ENCODE data around the gene CDC42. TPM values are rescaled to one million over a fixed set of nuclear protein-coding genes. Genes with fewer than 3 reads are reported as not detected.
"Not testable (repeated sequence)": the region's sequence is repeated elsewhere in the genome, so short reads cannot be mapped to it uniquely, and the experiment has no call there.

CDC42 gene
- total RNA-seq = 100 to 1,000 TPM in 3 of 6 experiments, 10 to 100 TPM in 3; 74.4 to 128 (median 95.9) TPM
- long read RNA-seq, partial matches to known transcripts = 3 of 9 reads
- long read RNA-seq, other reads (novel, unspliced or antisense) = 5 of 9 reads

DNA sequence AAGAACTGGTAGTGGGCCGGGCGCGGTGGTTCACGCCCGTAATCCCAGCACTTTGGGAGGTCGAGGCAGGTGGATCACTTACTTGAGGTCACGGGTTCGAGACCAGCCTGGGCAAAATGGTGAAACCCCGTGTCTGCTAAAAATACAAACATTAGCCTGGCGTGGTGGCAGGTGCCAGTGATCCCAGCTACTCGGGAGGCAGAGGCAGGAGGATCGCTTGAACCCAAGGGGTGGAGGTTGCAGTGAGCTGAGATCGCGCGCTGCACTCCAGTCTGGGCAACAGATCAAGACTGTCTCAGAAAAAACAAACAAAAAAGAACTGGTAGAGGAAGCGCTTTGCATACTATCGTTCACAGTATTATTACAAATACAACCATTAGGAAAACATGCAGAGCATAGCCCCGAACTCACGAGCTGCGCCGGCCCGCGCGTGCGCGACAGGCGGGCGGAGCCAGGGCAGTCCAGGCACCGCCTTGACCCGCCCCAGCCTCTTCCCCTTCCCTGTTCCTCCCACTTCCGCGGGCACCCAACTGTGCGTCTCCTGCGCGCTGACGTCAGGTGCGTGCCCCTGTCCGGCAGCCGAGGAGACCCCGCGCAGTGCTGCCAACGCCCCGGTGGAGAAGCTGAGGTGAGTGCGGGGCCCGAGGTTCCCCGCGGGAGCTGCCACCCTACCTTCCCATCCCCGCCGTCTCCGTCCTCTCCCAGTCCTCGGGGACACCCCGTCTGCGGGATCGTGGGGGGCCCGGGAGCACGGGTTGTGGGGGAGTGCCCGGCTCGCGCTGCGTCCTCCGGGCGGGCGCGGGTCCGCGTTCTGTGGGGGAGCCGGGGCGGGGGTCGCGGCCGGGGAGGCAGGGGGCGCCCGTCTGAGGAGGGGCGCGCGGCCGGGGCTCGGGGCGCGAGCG is at the start of gene CDC42:
Gene CDC42 (plus strand): TSS at position 595 of the 902 bp plus-strand sequence. CDS start 25,770 bp downstream, outside the sequence.
- DNase-seq (peak; percentile 97 to 98 (median 98)), ATAC-seq (peak; percentile 95 to 99 (median 97))
- H3K36me3 ChIP-seq = no peaks in the 10 kb centered on the region
- 11% methylated on average over 25 of the region's 81 CpGs for WGBS (ENCODE audit: insufficient coverage, low coverage, low lambda C conversion rate, missing lambda C conversion rate)
- intact Hi-C loops (cut with DNase I) = no loop called here
- H3K27me3 ChIP-seq = no peaks in the 10 kb centered on the region
- H3K4me3 ChIP-seq = peak within 1 kb of the TSS; percentile 87 to 89 (median 87)
- TF ChIP-seq, protein P1, sequence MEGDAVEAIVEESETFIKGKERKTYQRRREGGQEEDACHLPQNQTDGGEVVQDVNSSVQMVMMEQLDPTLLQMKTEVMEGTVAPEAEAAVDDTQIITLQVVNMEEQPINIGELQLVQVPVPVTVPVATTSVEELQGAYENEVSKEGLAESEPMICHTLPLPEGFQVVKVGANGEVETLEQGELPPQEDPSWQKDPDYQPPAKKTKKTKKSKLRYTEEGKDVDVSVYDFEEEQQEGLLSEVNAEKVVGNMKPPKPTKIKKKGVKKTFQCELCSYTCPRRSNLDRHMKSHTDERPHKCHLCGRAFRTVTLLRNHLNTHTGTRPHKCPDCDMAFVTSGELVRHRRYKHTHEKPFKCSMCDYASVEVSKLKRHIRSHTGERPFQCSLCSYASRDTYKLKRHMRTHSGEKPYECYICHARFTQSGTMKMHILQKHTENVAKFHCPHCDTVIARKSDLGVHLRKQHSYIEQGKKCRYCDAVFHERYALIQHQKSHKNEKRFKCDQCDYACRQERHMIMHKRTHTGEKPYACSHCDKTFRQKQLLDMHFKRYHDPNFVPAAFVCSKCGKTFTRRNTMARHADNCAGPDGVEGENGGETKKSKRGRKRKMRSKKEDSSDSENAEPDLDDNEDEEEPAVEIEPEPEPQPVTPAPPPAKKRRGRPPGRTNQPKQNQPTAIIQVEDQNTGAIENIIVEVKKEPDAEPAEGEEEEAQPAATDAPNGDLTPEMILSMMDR (IDR thresholded peaks at IDR 0.05) = no peak
- TF ChIP-seq POLR2A (IDR thresholded peaks at IDR 0.05) = peak; percentile 97
- H3K9me3 ChIP-seq = no peaks in the 10 kb centered on the region
- H3K27ac ChIP-seq = peak within 1 kb of the TSS; percentile 91 to 99 (median 94)
- H3K4me1 ChIP-seq = peaks cover 0 to 32% (median 12%) of the 10 kb centered on the region in 4 donors

DNA sequence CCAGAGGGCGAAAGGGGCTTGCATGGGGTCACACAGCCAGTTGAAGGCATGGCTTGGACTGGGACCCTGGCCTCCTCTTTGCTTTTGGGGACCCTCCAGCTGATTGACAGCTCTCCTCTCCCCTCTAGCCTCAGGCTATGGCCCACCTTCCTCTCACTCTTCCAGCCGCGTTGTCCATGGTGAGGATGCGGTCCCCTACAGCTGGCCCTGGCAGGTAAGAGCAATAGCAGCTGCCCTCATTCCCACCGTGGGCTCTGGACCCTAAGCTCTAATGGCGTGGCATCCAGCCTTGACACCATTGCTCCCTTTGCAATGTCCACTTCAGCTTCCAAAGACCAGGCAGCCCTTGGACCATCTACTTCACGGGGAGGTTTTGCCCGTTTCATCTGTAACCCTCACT is 49.6 kb upstream of the CDC42 start:
- H3K9me3 ChIP-seq; DNase-seq; H3K4me1 ChIP-seq; H3K4me3 ChIP-seq; ATAC-seq; intact Hi-C loops (cut with DNase I); H3K36me3 ChIP-seq; H3K27me3 ChIP-seq; H3K27ac ChIP-seq: not testable (repeated sequence)
- WGBS (ENCODE audit: insufficient coverage, low coverage, low lambda C conversion rate, missing lambda C conversion rate) = 76% methylated on average over 6 of the region's 8 CpGs

DNA sequence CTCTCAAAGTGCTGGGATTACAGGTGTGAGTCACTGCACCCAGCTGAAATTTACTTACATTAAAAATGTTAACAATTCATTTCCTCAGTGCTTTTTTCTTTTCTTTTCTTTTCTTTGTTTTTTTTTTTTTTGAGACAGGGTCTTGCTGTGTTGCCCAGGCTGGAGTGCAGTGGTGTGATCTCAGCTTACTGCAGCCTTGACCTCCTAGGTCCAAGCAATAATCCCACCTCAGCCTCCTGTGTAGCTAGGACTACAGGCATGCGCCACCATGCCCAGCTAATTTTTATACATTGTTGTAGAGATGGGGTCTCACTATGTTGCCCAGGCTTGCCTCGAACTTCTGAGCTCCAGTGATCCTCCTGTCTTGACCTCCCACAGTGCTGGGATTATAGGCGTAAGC is 48.5 kb upstream of the CDC42 start:
- H3K36me3 ChIP-seq; DNase-seq; H3K4me3 ChIP-seq; intact Hi-C loops (cut with DNase I); ATAC-seq; H3K27ac ChIP-seq; H3K9me3 ChIP-seq; H3K27me3 ChIP-seq; H3K4me1 ChIP-seq: not testable (repeated sequence)
- 83% methylated on average over 1 of the region's 3 CpGs for WGBS (ENCODE audit: insufficient coverage, low coverage, low lambda C conversion rate, missing lambda C conversion rate)

DNA sequence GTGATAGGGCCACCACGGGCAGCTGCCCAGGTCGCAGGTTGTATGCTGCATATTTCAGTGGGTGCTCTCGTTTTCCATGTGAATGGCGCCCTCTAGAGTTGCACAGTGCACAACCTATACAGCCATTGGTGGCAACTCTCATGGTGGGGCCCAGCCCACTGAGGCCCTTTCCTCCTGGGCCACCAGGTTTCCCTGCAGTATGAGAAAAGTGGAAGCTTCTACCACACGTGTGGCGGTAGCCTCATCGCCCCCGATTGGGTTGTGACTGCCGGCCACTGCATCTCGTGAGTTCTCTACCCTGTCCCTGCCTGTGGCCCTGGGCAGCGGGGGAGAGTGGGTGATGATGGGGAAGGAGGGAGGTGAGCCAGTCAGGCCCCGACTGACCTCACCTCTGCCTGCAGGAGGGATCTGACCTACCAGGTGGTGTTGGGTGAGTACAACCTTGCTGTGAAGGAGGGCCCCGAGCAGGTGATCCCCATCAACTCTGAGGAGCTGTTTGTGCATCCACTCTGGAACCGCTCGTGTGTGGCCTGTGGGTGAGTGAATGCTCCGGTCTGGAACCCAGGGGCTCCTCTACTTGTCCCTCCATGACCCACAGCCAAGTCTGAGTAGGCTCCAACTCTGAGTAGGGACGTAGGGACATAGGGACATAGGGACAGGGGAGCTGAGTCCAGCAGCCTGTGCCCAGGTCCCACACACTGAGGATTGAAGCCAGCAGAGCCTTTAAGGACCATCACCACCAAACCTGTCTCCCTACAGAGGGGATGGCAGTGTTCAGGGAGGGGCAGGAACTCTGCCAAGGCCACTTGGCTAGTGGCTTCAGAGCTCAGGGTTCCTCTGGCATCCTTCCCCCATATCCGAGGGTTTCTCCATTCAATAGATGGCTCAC is 47.0 kb upstream of the CDC42 start:
- peak; percentile 74 to 89 (median 86) for ATAC-seq
- intact Hi-C loops (cut with DNase I); H3K4me3 ChIP-seq; H3K4me1 ChIP-seq; H3K27ac ChIP-seq; H3K27me3 ChIP-seq; H3K9me3 ChIP-seq; H3K36me3 ChIP-seq: not testable (repeated sequence)
- WGBS (ENCODE audit: insufficient coverage, low coverage, low lambda C conversion rate, missing lambda C conversion rate) = 18% methylated on average over 2 of the region's 18 CpGs
- peak in 1 of 3 donors; percentile 43 for DNase-seq
- TF ChIP-seq, protein P1 (IDR thresholded peaks at IDR 0.05) = peak; percentile 26 to 51 (median 42)

DNA sequence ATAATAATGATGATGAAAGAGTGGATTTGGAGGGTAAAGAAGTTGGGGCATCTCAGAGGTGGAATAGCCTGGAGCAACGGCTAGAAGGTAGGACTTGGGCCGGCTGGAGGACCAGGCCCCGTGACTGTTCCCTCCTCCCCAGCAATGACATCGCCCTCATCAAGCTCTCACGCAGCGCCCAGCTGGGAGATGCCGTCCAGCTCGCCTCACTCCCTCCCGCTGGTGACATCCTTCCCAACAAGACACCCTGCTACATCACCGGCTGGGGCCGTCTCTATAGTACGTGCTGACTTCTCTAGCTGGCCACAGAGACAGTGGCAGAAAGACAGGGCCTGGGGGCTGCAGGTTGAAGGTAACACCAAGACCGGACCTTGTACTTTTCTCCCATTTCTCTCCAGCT is 45.8 kb upstream of the CDC42 start:
- H3K27me3 ChIP-seq; H3K27ac ChIP-seq; ATAC-seq; H3K4me3 ChIP-seq; H3K36me3 ChIP-seq; DNase-seq; H3K4me1 ChIP-seq; intact Hi-C loops (cut with DNase I); H3K9me3 ChIP-seq: not testable (repeated sequence)
- 33% methylated on average over 1 of the region's 13 CpGs for WGBS (ENCODE audit: insufficient coverage, low coverage, low lambda C conversion rate, missing lambda C conversion rate)

DNA sequence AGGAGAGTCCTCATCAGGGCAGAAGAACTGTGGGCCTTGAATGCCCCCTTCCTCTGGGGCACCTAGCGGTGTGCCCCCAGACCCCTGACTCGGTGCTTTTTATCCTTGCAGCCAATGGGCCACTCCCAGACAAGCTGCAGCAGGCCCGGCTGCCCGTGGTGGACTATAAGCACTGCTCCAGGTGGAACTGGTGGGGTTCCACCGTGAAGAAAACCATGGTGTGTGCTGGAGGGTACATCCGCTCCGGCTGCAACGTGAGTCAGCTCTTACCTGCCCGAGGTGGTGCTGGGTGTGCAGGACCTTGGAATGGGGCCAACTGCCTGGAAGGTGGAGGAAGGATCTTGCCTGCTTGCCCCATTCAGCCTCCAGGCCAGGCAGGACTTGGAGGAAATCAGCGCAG is 45.2 kb upstream of the CDC42 start:
- ATAC-seq; H3K4me3 ChIP-seq; H3K36me3 ChIP-seq; intact Hi-C loops (cut with DNase I); H3K27me3 ChIP-seq; H3K4me1 ChIP-seq; DNase-seq; H3K27ac ChIP-seq; H3K9me3 ChIP-seq: not testable (repeated sequence)
- 85% methylated on average over 6 of the region's 10 CpGs for WGBS (ENCODE audit: insufficient coverage, low coverage, low lambda C conversion rate, missing lambda C conversion rate)

DNA sequence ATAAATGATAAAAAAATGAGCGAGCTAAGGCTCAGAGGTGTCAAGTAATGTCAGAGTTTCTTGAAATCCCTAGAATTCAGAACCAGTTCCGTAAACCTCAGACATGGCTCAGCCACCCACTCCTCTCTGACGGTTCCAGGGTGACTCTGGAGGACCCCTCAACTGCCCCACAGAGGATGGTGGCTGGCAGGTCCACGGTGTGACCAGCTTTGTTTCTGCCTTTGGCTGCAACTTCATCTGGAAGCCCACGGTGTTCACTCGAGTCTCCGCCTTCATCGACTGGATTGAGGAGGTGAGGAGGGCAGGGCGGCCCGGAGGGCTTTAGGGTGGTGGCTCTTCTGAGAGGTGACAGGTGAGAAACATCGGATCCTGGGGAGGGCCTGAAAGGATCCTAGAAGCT is 42.9 kb upstream of the CDC42 start:
- WGBS (ENCODE audit: insufficient coverage, low coverage, low lambda C conversion rate, missing lambda C conversion rate) = 77% methylated on average over 8 of the region's 11 CpGs

DNA sequence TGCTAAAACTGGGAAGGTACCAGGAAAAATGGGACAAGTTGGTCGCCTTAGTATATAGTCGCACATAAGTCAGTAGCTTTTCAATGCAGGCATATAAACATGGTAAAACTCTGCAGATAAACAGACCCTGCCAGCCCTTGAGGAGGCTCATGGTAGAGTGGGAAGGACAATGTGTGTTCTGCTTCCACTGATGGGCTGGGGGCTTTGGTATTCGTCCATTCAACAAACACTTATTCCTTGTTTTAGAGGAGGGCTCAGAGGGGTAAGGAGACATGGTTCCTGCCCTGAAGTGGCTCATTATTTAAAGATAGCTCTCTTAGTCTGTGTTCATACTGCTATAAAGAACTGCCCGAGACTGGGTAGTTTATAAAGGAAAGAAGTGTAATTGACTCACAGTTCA is 39.8 kb upstream of the CDC42 start:
- intact Hi-C loops (cut with DNase I); H3K4me3 ChIP-seq; ATAC-seq; H3K27me3 ChIP-seq; DNase-seq; H3K36me3 ChIP-seq; H3K27ac ChIP-seq; H3K4me1 ChIP-seq; H3K9me3 ChIP-seq: not testable (repeated sequence)
- 66% methylated on average over 3 of the region's 4 CpGs for WGBS (ENCODE audit: insufficient coverage, low coverage, low lambda C conversion rate, missing lambda C conversion rate)

More for the DNA sequence above, 42.9 kb upstream of the CDC42 start:
- ATAC-seq; H3K36me3 ChIP-seq; H3K27ac ChIP-seq; H3K27me3 ChIP-seq; H3K4me1 ChIP-seq; H3K4me3 ChIP-seq; H3K9me3 ChIP-seq; intact Hi-C loops (cut with DNase I); DNase-seq: not testable (repeated sequence)
